GM13976 (cell line): ENCODE data around the gene CSK.

Experiments
- DNase-seq: peaks from one replicate; pipeline ENCODE4 v3.0.0; 2012; ENCODE audit warnings: low spot score
- CTCF ChIP-seq: IDR thresholded peaks from 2 replicates; pipeline ENCODE4 v1.5.1; 2012; ENCODE audit warnings: borderline replicate concordance, mild to moderate bottlenecking; ENCODE audit not compliant: insufficient read depth; ENCODE audit errors: extremely low read depth, missing control alignments, control extremely low read depth
- in situ Hi-C: fragments of 300-500 bp; cut with MboI; formaldehyde crosslinking; loops from one replicate; pipeline ENCODE4 v1.12.0; 2022; ENCODE audit warnings: low sequenced_read_pairs, mixed read lengths, inconsistent platforms; ENCODE audit not compliant: unreplicated experiment

Gene CSK

GRCh38 chr15:74816624-74817369, 34.9 kb downstream of the CSK start:
- no peak for TF ChIP-seq CTCF
- in situ Hi-C loops, result no loop called here
- DNase-seq, result no peak

- DNase-seq, result no peak
- in situ Hi-C loops, result no loop called here
- peak; percentile 23 for TF ChIP-seq CTCF
Observed at GRCh38 chr15:74817370-74817737, 35.5 kb downstream of the CSK start.

- in situ Hi-C loops, result no loop called here
- TF ChIP-seq CTCF, result no peak
- DNase-seq, result no peak
Observed at GRCh38 chr15:74820056-74820455, 38.2 kb downstream of the CSK start.

GRCh38 chr15:74821091-74821789, 39.4 kb downstream of the CSK start:
- in situ Hi-C loops, result no loop called here
- no peak for TF ChIP-seq CTCF
- DNase-seq, result peak; percentile 64

GRCh38 chr15:74821790-74822158, 39.9 kb downstream of the CSK start:
- TF ChIP-seq CTCF, result no peak
- in situ Hi-C loops, result no loop called here
- DNase-seq, result no peak

GRCh38 chr15:74822233-74822632, 40.4 kb downstream of the CSK start:
- no peak for TF ChIP-seq CTCF
- no peak for DNase-seq
- in situ Hi-C loops, result no loop called here
